Neuron (in vitro differentiated cells): ENCODE results near the gene PNMA8A.
"Not testable (repeated sequence)": the region's sequence is repeated elsewhere in the genome, so short reads cannot be mapped to it uniquely, and the experiment has no call there.

ENCODE experiments used
- H2AFZ ChIP-seq: one replicate; pipeline ENCODE4 v1.6.1; 2013; ENCODE audit warnings: low read depth, mild to moderate bottlenecking, inconsistent platforms, low read length, moderate library complexity
- H3K27me3 ChIP-seq: one replicate; pipeline ENCODE4 v1.6.1; 2013; ENCODE audit warnings: low read length; ENCODE audit not compliant: insufficient read depth
- H3K36me3 ChIP-seq: one replicate; pipeline ENCODE4 v1.6.1; 2013; ENCODE audit warnings: low read length; ENCODE audit not compliant: insufficient read depth
- H3K4me1 ChIP-seq: one replicate; pipeline ENCODE4 v1.6.1; 2013; ENCODE audit warnings: low read length; ENCODE audit not compliant: insufficient read depth
- H3K4me3 ChIP-seq: 2 replicates; pipeline ENCODE4 v1.5.1; 2013; ENCODE audit warnings: mild to moderate bottlenecking, low read length, moderate library complexity
- H3K9me3 ChIP-seq: one replicate; pipeline ENCODE4 v1.6.1; 2013; ENCODE audit warnings: low read length

PNMA8A gene

GRCh38 chr19:46448601-46449000 lies 22.8 kb downstream of the PNMA8A start:
- no peaks in the 10 kb centered on the region for H3K36me3 ChIP-seq
- no peak overlapping the region for H2AFZ ChIP-seq
- H3K27me3 ChIP-seq, result no peaks in the 10 kb centered on the region
- H3K4me3 ChIP-seq, result no peak overlapping the region
- H3K9me3 ChIP-seq, result no peaks in the 10 kb centered on the region
- no peaks in the 10 kb centered on the region for H3K4me1 ChIP-seq

- Histone ChIP-seq H3K36me3 (no peaks in the 10 kb centered on the region), H2AFZ (no peak overlapping the region), H3K4me3 (no peak overlapping the region), H3K27me3 (no peaks in the 10 kb centered on the region), H3K4me1 (no peaks in the 10 kb centered on the region), H3K9me3 (no peaks in the 10 kb centered on the region)
Observed at GRCh38 chr19:46447824-46448223, 23.5 kb downstream of the PNMA8A start.

- Histone ChIP-seq H3K4me3 (no peak overlapping the region), H2AFZ (no peak overlapping the region), H3K4me1 (no peaks in the 10 kb centered on the region), H3K36me3 (no peaks in the 10 kb centered on the region), H3K27me3 (no peaks in the 10 kb centered on the region), H3K9me3 (no peaks in the 10 kb centered on the region)
Observed at GRCh38 chr19:46447006-46447405, 24.4 kb downstream of the PNMA8A start.

- H3K36me3 ChIP-seq, result no peaks in the 10 kb centered on the region
- H2AFZ ChIP-seq, result no peak overlapping the region
- no peak overlapping the region for H3K4me3 ChIP-seq
- H3K27me3 ChIP-seq, result no peaks in the 10 kb centered on the region
- no peaks in the 10 kb centered on the region for H3K9me3 ChIP-seq
- H3K4me1 ChIP-seq, result no peaks in the 10 kb centered on the region
Observed at GRCh38 chr19:46446021-46446420, 25.3 kb downstream of the PNMA8A start.

GRCh38 chr19:46442808-46443450 lies 28.4 kb downstream of the PNMA8A start:
- no peak overlapping the region for H3K4me3 ChIP-seq
- no peak overlapping the region for H2AFZ ChIP-seq
- no peaks in the 10 kb centered on the region for H3K36me3 ChIP-seq
- no peaks in the 10 kb centered on the region for H3K4me1 ChIP-seq
- H3K27me3 ChIP-seq, result no peaks in the 10 kb centered on the region
- no peaks in the 10 kb centered on the region for H3K9me3 ChIP-seq

GRCh38 chr19:46441866-46442265 lies 29.5 kb downstream of the PNMA8A start:
- H3K9me3 ChIP-seq, result no peaks in the 10 kb centered on the region
- H3K36me3 ChIP-seq, result no peaks in the 10 kb centered on the region
- no peak overlapping the region for H3K4me3 ChIP-seq
- no peaks in the 10 kb centered on the region for H3K27me3 ChIP-seq
- no peak overlapping the region for H2AFZ ChIP-seq
- no peaks in the 10 kb centered on the region for H3K4me1 ChIP-seq

GRCh38 chr19:46435689-46436088 lies 35.7 kb downstream of the PNMA8A start:
- not testable (repeated sequence) for H3K9me3 ChIP-seq, H2AFZ ChIP-seq, H3K36me3 ChIP-seq, H3K27me3 ChIP-seq, H3K4me1 ChIP-seq, H3K4me3 ChIP-seq

- H3K27me3 ChIP-seq, result no peaks in the 10 kb centered on the region
- H2AFZ ChIP-seq, result no peak overlapping the region
- no peaks in the 10 kb centered on the region for H3K4me1 ChIP-seq
- H3K9me3 ChIP-seq, result no peaks in the 10 kb centered on the region
- H3K36me3 ChIP-seq, result no peaks in the 10 kb centered on the region
- no peak overlapping the region for H3K4me3 ChIP-seq
Observed at GRCh38 chr19:46435009-46435408, 36.4 kb downstream of the PNMA8A start.

- not testable (repeated sequence) for H2AFZ ChIP-seq, H3K9me3 ChIP-seq, H3K27me3 ChIP-seq, H3K36me3 ChIP-seq, H3K4me1 ChIP-seq, H3K4me3 ChIP-seq
Observed at GRCh38 chr19:46433470-46433869, 37.9 kb downstream of the PNMA8A start.

GRCh38 chr19:46431824-46432223 lies 39.5 kb downstream of the PNMA8A start:
- Histone ChIP-seq H3K4me3 (no peak overlapping the region), H3K9me3 (no peaks in the 10 kb centered on the region), H2AFZ (no peak overlapping the region), H3K27me3 (no peaks in the 10 kb centered on the region), H3K36me3 (no peaks in the 10 kb centered on the region), H3K4me1 (peaks cover 21% of the 10 kb centered on the region)

GRCh38 chr19:46429999-46430398 lies 41.4 kb downstream of the PNMA8A start:
- H3K36me3 ChIP-seq, result no peaks in the 10 kb centered on the region
- no peaks in the 10 kb centered on the region for H3K9me3 ChIP-seq
- no peak overlapping the region for H2AFZ ChIP-seq
- H3K4me1 ChIP-seq, result peaks cover 31% of the 10 kb centered on the region
- no peak overlapping the region for H3K4me3 ChIP-seq
- H3K27me3 ChIP-seq, result no peaks in the 10 kb centered on the region

- Histone ChIP-seq H2AFZ (peak within 1 kb of the TSS; percentile 6), H3K27me3 (no peaks in the 10 kb centered on the region), H3K36me3 (no peaks in the 10 kb centered on the region), H3K4me3 (peak within 1 kb of the TSS; percentile 50), H3K4me1 (peaks cover 31% of the 10 kb centered on the region), H3K9me3 (no peaks in the 10 kb centered on the region)
Observed at GRCh38 chr19:46428239-46429135, 42.9 kb downstream of the PNMA8A start, which contains the start of gene PNMA8C. PNMA8C (minus strand) TSS chr19:46428936; CDS start chr19:46428359, 577 bp downstream.

GRCh38 chr19:46427518-46428045 lies 43.8 kb downstream of the PNMA8A start:
- Histone ChIP-seq H3K4me1 (peaks cover 31% of the 10 kb centered on the region), H3K27me3 (no peaks in the 10 kb centered on the region), H3K4me3 (peak overlapping the region; percentile 50), H3K36me3 (no peaks in the 10 kb centered on the region), H2AFZ (no peak overlapping the region), H3K9me3 (no peaks in the 10 kb centered on the region)
